ENCODE data around the gene YIPF3.
A peak's percentile ranks its signal among the peaks of the same experiment; 100 is the strongest.

The YIPF3 gene

DNA sequence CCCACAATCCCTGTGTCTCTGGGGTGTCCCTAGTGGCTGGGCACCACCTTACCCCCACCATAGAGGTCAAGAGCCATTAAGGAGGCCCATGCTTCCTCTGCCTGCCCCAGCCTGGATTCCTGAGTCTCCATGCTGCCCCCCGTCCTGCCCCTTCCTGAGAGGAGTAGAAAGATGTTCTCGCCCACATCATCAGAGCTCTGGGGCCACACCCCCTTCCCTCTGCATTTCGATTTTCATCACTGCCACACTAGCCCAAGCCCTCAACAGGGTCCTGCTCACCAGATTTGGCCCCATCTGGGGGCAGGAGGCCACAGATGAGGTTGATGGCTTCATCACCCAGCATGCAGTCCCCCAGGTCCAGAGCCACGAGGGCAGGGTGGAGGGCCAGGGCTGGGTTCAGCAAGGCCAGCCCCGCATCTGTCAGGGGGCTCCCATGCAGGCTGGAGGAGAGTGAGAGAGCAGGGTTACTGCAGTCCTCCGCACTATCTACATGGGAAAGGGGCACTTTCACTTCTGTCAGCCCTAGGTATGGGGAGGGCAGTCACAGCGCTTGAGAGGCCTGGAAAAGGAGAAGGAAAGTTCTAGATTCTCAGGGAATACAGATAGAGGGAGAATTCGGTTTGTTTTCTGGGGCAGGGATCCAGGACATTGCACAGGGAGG is 8.1 kb downstream of the YIPF3 start:
- DNase-seq (ENCODE audit: extremely low read depth, low read depth) = no peak

DNA sequence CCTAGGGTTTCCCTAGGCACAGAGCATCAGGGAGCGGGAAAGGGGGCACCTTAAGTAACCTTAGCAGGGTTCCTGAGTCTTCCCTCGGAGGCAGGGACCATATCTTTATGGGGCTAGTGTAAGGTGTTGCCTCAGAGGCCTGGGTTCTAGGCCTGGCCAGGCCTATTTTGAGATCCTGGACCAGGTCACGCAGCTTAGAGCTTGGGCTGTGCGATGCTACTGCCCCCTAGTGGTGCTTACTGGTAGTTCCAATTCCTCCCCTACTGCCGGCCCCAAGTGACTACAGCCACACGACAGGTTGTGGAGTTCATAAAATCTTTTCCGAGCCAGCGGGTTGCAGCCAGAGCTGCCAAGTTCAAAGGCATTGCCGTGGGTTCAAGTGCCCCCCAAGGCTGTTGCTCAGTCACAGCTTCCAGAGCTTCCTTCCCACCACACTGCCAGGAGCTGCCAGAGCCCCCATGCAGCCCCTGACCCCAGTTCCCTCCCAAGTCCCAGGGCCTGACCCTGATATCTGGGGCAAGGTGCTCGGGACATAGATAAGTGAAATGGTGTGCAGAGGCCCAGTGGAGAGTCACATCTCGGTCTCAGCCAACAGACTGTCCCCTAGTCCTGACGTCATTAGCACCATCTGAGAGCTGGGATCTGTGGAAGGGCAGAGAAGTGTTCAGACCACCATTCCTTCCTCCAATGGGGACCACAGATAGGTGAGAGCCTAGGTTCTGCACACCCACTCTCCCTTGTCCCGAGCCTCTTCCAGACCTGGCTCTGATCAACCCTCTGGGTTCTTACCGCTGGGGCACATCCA is 9.9 kb downstream of the YIPF3 start:
- TF ChIP-seq, protein P1, sequence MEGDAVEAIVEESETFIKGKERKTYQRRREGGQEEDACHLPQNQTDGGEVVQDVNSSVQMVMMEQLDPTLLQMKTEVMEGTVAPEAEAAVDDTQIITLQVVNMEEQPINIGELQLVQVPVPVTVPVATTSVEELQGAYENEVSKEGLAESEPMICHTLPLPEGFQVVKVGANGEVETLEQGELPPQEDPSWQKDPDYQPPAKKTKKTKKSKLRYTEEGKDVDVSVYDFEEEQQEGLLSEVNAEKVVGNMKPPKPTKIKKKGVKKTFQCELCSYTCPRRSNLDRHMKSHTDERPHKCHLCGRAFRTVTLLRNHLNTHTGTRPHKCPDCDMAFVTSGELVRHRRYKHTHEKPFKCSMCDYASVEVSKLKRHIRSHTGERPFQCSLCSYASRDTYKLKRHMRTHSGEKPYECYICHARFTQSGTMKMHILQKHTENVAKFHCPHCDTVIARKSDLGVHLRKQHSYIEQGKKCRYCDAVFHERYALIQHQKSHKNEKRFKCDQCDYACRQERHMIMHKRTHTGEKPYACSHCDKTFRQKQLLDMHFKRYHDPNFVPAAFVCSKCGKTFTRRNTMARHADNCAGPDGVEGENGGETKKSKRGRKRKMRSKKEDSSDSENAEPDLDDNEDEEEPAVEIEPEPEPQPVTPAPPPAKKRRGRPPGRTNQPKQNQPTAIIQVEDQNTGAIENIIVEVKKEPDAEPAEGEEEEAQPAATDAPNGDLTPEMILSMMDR (IDR thresholded peaks at IDR 0.05; ENCODE audit: low read depth, low read length) = peak; percentile 93
- peak; percentile 56 for DNase-seq (ENCODE audit: extremely low read depth, low read depth)

More for the DNA sequence above, 8.1 kb downstream of the YIPF3 start:
- TF ChIP-seq, protein P1 (IDR thresholded peaks at IDR 0.05; ENCODE audit: low read depth, low read length) = no peak

DNA sequence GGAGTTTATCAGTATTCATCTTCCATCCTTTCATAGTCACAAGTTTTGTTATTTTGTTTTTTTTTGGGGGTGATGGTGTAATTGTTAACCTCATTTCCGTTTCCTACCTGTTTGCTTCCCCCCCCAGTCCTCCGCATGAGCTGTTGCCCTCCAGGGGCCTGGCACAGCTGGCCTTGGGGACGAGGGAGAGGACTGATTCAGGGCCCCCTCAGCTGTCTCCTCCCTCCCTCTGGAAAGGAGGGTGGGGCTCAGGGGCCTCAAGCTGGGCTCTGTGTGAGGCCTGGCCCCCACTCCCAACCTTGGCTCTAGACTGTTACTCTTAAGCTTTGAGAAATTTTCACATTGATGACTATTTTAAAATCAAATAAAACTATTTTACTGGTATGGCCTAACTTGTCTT is 10.6 kb downstream of the YIPF3 start:
- TF ChIP-seq, protein P1 (IDR thresholded peaks at IDR 0.05; ENCODE audit: low read depth, low read length) = no peak
- no peak for DNase-seq (ENCODE audit: extremely low read depth, low read depth)

DNA sequence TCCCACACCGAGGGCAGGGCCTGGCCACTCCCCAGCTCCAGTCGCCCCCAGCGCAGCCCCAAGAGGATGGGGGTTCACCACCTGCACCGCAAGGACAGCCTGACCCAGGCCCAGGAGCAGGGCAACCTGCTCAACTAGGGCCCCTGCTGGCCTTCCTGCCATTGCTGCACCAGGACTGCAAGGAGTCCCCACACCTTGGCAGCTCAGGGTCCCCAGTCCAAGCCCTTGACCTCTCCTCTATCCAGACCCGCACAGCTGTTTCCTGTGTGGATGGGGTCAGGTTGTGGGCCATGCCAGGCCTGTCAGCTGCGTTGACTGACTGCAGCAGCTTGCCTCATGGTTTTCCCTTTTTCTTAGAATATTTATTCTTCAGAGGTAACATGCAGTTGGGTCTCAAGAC is 11.0 kb downstream of the YIPF3 start:
- no peak for DNase-seq (ENCODE audit: extremely low read depth, low read depth)
- TF ChIP-seq, protein P1 (IDR thresholded peaks at IDR 0.05; ENCODE audit: low read depth, low read length) = no peak

DNA sequence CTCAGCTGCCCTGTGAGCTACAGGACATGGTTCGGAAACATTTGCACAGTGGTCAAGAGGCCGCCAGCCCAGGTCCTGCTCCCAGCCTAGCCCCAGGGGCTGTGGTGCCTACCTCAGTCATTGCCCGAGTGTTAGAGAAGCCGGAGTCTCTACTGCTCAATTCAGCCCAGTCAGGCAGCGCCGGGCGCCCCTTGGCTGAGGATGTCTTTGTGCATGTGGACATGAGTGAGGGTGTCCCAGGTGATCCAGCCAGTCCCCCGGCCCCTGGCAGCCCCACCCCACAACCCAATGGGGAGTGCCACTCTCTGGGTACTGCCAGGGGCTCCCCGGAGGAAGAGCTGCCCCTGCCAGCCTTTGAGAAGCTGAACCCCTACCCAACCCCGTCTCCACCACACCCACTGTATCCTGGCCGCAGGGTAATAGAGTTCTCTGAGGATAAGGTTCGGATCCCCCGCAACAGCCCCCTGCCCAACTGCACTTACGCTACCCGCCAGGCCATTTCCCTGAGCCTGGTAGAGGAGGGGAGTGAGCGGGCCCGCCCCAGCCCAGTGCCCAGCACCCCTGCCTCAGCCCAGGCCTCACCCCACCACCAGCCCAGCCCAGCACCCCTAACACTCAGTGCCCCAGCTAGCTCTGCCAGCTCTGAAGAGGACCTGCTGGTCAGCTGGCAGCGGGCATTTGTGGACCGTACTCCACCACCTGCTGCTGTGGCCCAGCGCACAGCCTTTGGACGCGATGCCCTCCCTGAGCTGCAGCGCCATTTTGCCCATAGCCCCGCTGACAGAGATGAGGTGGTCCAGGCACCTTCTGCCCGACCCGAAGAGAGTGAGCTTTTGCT is 11.8 kb downstream of the YIPF3 start:
- DNase-seq (ENCODE audit: extremely low read depth, low read depth) = no peak
- TF ChIP-seq, protein P1 (IDR thresholded peaks at IDR 0.05; ENCODE audit: low read depth, low read length) = no peak

DNA sequence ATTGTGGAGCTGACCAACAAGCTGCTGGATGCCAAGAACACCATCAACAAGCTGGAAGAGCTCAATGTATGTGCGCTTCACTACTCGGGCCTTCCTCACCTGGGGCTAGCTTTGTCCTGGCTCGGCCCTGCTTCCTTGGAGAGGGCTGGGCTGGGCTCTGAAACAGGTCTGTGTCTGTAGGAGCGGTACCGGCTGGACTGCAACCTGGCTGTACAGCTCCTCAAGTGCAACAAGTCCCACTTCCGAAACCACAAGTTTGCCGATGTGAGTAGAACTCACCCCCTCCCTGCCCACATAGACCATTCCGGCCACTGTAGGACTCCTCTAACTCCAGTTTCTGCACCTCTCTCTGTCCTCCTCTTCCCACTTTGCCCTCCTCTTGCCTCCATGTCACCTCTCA is 13.3 kb downstream of the YIPF3 start:
- DNase-seq (ENCODE audit: extremely low read depth, low read depth) = no peak
- TF ChIP-seq, protein P1 (IDR thresholded peaks at IDR 0.05; ENCODE audit: low read depth, low read length) = no peak
